Activated CD4-positive, CD25-positive, alpha-beta regulatory T cell treated with anti-CD3 and anti-CD28 coated beads, Interleukin-2, amount 50 U/mL, for 72 hours (primary cell): ENCODE measurements around the gene ATXN7L2.
A peak's percentile ranks its signal among the peaks of the same experiment; 100 is the strongest.

Source experiments
- DNase-seq: peaks from one replicate; pipeline ENCODE4 v3.0.0; 2021

Gene ATXN7L2

DNA sequence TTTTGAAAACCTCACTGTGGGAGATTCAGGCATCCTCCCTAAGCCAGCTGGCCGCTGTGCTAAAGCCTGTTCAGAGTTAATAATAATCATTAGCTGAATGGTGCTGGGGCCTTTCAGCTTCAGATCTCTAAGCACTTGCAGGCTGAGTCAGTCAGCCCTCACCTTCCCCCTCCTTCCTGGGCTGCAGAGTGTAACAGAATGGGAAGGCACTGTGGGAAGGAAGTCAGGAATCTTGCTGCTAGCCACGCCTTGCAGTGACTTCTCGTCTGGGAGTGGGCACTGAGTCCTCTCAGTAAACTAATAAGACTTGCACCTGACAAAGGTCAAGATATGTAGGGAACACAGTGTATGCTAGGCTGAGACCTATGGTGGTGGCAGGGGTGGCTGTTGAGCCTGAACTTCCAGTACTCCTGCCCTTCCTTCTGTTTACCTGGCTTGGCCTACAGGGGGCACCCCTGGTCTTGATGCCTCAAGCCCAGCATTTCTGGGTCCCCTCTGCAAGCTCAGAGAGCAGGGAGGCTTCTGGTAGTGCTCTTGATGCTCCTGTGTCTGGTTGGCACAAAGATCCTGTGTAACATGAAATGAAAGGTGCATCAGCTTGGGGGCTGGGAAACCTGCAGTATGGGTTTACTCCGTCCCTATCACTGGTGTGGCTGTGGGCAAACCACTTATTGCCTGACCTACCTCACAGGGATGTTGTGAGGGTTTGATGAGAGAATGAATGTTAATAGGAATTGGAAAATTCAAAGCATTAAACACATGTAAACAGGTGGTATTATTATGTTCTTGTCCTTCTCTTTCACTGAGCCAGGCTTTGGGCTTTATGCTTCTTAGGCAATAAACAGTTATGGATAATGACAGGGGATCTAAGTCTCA lies 16.2 kb downstream of the ATXN7L2 start:
- DNase-seq: no peak

DNA sequence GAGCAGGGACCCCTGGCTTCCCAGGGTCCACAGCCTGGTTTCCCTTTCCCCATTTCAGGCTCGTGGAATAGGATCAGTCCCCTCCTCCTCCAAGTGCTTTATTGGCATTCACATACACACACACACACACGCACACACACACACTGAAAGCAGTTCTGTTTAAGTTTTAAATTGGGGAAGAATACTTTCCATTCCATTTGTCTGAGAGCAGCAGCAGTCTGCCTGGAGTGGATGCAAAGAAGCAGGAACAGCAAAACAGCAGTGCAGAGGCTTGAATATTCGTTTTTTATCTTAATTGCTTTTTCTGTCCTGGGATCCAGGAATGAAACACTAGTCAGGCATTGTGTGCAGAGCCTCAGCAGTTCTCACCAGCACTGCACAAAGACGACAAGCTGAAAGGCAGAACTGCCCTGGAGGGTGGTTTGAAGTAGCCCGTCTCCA lies 17.3 kb downstream of the ATXN7L2 start:
- DNase-seq: no peak

DNA sequence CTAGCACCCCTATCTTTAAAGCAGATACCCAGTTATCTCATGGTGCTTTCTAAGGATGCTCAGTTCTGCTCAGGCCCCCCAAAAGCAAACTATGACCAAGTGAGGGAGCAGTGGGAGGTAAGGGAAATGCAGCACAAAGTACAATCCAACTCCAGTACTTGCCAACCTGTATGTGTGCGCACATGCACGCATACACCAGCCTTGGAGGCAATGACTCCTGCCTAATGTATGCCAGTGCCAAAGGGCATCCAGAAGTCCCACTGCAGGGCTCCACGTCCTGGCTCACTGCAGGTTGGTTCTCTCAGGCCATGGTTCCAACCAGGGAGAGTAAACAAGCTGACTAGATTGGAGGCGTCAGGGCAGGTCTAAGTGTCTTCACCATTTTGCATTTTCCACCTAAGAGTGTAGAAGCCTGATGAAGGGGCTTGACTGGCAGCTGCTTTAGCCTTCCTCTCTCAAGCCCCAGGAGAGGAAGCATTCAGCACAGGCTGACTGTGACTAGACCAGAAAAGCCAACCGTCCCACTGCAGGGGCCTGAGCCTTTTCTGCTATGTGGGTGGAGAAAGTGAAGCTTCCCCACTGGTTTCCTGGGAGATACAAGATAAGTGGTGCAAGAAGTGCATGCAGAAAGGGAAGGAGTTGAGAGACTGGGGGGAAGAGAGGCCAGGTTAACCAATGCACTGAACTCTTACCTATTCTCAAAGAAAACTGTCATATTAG lies 18.1 kb downstream of the ATXN7L2 start:
- no peak for DNase-seq

DNA sequence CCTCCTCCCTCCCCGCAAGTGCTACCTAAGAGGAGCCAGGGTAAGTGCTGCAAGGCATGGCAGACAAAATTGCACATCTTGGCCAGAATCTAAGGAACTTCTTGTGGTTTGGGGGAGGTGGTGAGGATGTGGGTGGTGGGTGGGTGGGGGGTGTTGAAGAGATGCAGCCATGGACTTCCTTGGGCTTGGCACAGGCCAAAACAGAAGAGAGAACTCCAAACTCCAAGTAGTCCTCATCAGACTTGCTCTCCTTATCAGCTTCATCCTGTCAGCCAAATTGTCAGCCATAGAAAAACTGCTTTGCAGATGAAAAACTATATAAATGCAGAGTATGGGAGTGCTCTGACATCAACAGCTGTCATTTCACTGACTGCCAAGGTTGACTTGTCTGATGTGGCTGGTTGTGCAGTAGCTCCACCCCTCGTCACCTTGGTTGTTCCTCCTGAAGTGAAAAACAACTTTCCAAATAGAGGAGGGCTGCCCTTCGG lies 18.7 kb downstream of the ATXN7L2 start:
- no peak for DNase-seq

DNA sequence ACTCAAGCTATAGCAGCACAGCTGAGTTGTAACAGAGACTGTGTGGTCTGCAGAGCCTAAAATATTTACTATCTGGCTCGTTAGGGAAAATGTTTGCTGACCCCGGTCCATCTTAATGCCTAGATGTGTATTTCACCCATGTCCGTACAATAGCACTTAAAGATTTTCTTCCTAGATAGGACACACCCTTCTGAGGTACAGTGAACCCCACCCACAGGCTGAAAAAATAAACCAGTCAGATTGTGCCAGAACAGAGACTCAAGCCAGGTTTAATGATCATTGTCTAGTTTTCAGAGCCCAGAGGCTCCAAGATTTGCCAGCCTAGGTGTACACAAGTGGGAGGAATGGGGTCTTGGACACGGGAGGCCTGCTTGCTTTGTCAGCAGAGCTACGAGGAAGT lies 20.2 kb downstream of the ATXN7L2 start:
- DNase-seq: no peak

DNA sequence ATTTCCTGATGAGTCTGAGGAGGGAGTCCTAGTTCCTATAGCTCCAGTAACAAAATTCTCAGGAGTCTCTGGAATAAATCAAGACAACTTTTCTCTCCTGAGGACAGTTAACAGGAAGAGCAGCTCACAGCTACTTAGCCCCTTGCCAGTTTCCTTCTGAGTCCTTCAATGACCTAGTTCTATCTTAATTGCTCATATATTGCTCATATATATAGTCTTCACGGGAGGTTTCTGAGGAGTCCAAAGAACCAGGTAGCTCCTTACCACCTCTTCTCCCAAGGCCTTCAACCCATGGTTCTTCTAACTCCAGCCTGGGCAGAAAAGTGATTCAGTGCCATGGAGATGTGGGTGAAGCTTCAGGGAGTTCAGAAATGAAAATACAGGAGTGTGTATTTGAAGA lies 21.3 kb downstream of the ATXN7L2 start:
- no peak for DNase-seq

DNA sequence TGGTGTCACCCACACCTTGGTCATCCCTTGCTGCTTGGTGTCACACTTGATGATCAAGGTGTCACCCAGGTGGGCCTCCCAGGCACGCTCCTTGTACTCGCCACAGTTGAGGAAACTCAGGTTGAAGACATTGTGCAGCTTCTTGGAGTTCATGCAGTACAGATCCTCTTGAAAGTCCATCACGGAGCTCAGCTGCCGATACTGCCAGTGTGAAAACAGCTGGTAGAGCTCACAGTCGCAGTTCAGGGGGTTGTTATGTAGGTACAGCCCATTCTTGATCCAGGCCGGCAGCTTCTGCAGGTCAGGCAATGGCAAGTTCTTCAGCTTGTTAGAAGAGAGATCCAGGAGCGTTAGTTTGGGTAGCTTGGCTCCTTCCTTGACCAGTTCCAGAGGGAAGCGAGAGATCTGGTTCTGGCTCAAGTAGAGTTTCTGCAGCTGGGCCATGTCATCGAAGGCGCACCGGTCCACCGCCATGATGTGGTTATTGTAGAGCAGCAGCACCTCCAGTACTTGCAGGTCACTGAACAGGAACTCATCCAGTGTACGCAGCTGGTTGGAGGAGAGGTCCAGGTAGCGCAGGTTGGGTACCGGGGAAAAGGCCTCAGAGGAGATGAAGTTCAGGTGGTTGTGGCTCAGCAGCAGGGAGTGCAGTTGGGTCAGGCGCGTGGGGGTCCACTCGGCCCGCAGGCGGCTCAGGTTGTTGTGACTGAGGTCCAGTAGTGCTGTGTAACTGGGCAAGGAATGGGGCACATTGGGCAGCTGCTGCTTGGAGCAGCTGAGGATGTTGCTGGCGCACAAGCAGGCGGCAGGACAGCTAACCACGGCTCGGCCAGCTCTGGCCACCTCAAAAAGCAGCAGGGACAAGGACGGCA lies 24.5 kb downstream of the ATXN7L2 start:
- no peak for DNase-seq

DNA sequence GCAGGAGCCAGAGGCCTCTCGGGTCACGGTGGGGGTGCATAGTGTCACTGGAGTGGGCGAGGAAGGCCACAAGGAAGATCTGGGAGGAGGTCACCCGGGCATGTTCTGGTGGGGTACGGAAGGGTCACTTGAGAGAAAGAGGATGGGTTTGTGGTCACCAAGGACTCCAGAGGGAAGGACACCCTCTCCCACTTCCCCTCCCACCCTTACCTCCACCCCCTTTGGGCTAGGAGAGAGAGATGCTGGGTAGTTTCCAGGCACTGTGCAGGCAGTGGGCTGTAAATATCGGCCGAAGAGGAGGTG lies 25.1 kb downstream of the ATXN7L2 start:
- no peak for DNase-seq

DNA sequence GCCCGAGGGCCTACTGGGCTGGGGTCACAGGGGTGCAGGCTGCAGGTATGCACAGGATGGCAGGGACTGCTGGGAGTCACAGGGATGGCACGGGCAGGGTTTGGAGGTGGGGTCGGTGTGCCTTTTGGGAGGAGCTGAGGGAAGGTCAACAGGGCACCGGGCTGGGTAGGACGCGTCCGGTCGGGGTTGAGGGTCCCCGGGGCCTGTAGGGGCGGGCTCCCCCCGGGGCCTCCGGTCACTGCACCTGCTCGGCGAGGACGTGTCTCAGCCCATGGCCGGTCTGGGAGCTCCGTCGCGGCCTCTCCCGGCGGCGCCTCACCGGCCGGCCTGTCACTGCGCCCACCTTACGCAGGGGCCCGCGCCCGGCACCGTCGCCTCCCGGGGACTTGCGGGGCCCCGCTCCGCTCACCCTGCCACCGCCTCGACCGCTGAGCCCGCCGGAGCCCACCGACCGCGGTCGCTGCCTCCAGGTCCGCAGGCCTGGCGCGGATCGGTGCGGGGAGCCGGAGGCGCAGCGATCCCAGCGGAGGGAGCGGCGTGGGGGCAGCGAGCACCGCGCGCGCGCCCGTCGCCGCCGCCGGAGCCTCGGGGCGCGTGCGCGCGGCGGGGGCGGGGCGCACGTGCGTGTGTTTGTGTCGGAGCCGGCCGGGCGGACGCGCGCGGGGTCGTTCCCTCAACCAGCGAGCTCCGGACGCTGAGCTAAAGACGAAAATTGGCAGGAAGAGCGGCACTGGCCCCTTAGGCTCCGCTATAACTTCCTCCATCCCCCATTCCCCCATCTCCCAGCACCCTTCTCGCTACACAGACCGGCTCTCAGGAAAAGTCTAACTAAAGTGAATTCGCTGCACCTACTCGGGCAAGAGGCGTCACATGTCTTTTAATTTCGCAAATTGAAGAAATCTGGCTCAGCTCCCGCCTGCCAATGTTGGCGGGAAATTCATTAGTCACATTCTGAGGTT lies 25.8 kb downstream of the ATXN7L2 start, which contains the start of gene AMIGO1:
Gene AMIGO1 (minus strand): TSS at position 552 of the 959 bp plus-strand sequence. CDS start 815 bp downstream, outside the sequence.
- peak; percentile 72 for DNase-seq

DNA sequence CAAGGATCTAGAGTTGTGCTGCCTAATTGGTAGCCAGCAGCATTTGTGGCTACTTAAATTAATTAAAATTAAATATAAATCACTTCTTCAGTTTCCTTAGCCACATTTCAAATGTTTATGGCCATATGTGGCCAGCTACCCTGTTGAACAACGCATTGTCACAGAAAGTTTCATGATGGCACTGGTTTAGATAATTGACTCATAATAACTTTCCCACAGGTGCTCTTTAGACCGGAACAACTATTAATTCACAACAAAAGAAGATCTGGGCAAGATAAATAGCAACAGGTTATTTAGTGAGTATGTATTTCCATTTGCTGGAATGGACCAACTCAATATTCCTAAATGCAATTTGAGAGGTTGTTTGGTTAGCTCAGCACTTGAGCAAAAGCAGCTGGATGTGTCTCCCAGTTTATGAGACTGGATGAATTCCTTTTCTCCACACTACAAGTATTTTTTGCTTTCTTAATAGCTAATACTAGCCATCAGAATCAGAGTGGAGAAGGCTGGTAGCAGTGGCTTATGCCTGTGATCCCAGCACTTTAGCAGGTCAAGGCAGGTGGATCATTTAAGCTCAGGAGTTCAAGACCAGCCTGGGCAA lies 29.5 kb downstream of the ATXN7L2 start:
- DNase-seq: no peak

DNA sequence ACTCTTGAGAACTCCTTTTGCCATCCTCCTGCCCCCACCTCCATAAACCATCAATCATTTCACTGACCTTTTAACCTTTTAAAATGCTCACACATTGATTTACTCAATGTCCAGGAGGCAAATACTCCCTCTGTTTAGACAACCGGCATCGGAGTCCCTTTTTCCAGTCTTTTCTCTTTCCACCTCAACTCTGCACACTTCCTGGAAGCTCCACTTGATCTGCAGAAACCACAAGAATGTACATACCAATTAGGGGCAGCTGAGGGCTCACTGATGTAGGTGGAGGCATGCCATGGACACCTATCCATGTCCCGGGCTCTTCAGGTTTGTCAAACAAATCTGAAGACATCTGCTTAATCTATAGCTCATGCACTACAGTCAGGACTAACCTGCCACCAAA lies 31.1 kb downstream of the ATXN7L2 start:
- no peak for DNase-seq

DNA sequence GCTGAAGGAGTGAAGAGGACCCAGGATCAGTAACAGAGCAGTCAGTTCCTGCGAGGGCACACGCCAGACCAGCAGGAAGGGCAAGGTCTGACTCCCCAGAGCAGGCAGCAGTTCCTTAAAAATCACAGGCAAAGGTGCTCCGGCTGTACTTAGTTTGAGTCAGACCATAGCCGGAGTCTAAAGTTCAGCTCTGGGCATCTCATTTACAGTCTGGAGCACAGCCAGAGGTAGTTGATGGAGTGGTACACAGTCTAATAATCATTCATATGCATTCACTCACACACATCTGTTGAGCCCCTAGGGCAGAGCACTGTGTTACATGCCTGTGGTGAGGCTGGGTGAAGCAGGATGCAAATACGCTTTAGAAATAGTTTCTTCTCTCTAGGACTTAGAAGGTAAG lies 33.2 kb downstream of the ATXN7L2 start:
- DNase-seq: no peak

DNA sequence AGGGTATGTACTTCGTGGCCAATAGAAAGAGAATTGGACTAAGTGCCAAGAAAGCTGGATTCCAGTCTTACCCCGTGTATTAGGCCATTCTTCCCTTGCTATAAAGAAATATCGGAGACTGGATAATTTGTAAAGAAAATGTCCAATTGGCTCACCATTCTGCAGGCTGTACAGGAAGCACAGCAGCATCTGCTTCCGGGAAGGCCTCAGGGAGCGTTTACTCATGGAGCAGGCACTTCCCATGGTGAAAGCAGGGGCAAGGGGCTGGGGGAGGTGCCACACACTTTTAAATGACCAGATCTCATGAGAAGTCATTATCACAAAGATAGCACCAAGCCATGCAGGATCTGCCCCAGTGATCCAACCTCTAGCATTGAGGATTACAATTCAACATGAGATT lies 33.6 kb downstream of the ATXN7L2 start:
- DNase-seq: no peak

DNA sequence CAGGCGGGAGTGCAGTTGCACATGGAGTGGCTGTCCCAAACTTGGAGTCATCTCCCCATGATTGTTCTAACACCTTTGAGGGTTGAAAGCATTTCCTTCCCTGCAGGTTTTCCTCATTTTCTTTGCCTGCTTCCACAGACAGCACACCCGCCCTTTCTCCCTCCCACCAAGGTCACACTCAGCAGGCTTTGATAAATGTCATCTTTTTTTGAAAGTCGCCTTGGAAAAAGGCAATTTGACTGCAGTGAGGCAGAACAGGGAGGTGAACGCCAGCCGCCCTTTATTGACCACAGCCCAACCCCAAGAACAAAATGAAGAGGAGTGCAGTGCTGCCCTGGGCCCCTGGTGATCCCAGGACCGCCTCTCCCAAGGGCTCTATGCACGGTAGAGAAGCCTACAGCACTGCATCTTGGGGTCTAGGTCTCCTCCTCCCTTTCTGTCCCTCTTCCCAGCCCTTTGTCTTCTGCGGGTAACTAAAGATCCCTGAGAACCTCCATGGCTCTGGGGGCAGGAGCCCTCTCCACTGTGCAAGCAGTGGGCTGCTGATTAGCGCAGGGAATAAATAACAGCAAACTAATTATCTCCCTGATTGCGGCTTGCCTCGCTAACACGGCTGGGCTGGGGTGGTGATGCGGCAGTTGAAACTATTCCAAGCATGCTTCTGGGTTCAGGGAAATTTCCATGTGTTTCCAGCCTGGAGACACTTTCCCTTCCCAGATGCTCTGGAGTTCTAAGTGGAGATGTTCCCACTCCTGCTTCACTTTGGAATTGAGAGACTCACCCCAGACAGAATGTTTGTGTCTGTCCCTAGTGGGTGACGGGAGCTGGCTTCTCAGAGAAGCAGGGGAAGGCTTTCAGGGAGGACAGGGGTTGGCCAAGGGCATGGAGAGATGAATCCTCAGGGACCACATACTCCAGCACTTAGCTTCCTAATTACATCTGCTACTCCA lies 37.6 kb downstream of the ATXN7L2 start:
- DNase-seq: no peak

DNA sequence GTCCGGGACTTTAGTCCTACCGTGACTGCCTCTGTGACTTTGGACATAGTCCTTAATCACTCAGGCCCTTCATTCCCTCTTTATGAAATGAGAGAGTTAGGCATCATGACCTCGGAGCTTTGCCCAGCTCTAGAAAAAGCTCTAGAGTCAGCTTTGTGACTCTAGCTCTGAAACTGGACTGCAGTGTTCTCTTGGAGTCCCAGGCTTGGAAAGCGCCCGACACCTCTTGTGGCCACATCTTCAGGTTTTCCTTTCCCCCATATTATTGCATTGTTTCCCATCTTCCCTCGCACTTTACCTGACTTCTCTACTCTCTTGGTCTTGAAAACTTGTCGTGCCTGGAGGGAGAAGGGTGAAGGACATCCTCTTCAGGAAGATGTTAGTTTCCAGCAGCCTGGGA lies 38.3 kb downstream of the ATXN7L2 start:
- DNase-seq: no peak

DNA sequence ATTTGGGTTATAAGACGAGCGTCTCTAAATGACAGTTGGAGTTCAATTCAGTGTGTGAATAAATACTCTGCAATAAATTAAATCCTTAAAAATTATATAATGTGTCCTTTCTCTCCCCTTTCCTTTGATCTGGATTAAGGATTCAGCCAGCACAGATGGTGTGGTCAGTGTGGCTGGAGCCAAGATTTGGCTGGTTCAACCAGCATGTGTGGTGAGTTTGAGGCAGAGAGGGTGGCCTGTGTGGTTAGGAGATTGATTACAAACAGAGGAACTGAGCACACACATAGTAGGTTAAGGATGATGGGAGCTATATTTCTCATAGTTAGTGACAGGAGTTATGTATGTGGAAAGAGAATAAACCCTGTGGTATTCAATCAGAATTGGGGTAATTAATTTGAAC lies 40.0 kb downstream of the ATXN7L2 start:
- no peak for DNase-seq

DNA sequence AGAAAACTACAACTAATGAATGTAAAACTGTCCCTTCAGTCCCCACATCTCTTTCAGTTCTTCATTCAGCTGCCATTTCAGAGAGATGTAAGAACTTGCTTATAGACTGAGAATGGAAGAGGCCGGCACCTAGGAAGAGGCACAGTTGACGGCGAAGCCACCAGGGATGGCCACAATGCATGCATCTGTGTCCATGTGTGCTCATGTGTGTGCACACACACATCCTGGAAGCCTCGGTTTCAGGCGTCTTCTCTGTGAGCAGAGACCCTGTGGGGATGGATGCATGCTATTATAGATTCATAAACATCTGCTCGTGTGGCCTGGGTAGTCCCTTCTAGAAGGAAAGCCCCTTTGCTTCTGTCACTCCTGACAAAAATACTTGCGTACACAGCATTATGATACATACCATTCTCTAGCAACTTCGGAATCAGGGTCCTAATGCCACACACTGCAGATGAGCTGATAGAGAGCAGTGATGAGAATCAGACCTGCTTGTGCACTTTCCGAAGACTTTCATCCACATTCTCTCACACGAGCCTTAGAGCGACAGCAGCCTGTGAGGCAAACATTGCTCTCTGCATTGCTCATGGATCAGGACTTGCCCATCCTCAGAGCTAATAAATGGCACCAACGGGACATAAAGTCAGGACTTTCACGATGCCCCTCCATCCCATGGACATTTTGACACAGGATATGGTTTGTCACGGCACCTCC lies 43.5 kb downstream of the ATXN7L2 start:
- DNase-seq: no peak

DNA sequence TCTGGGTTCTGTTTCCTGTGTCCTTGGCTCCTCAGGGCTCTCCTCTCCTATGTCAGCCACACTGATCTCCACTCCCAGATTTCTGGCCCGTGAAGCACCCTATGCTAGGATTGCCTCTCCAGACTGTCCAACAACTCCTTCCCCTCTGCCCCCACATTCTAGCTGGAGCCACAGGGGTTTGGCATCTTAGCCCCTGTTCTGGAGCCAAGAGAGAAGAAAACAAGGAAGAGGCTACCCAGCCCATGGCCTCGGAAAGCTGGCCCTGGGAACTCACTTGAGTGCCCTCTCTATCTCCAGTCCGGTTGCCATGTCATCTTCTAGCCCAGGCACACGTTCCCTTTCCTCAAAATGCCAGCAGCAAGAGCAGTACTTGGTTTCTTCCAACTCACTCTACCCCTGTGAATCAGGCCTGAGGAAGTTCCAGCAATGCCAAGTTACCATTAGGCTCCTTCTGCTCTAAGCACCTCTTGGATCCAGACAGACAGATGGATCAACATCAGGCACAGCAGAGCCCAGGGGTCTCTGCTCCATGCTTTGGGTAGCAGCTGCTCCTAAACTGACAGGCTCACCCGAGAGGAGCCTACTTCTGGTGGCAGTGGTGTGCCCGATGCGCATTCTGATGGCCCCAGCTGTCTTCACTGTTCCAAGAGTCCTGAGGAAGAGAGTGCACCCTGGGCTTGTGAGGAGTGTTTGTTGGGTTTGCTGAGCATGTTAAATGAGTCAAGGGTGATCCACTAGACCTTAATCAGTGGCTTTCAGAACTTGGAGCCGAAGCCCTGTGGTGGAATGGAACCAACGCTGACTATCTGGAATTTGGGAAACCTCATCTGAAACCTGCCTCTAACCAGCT lies 44.4 kb downstream of the ATXN7L2 start:
- DNase-seq: no peak

DNA sequence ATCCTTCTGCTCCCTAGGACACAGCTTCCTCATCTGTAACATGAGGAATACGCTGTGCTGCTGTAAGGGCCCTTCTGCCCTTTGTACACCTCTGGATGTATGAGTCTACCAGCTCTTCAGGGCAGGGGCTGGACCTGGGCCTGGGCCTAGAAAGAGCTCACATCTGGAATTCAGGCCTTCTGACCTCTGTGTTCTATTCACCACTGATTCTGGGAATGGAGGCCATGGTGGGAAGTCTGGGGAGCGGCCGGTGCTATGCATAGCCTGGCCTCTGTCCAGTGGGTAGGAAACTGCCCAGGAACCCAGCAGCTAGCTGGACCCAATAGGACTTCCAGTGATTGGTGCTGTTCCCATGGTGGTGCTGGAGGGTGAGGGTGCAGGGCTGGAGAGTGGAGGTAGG lies 45.0 kb downstream of the ATXN7L2 start:
- DNase-seq: no peak
